Esophagus squamous epithelium (tissue), 5 donors: ENCODE data around the gene NDUFA13. TPM values are rescaled to one million over a fixed set of nuclear protein-coding genes. Genes with fewer than 3 reads are reported as not detected.
"Not testable (repeated sequence)": the region's sequence is repeated elsewhere in the genome, so short reads cannot be mapped to it uniquely, and the experiment has no call there.

Source experiments
- DNase-seq: peaks from one replicate; lab custom pipeline; 2025; lab: John Stamatoyannopoulos, UW
- H3K27ac ChIP-seq, 4 donors: fragments of 200-600 bp; sonication (generic); one replicate each; pipeline ENCODE4 v1.5.1; 2016 to 2019; ENCODE audit warnings: mild to moderate bottlenecking in 1 of 4
- H3K27me3 ChIP-seq, 4 donors: fragments of 200-600 bp; sonication (generic); 1 replicate in 3 of 4; 2 replicates in 1 of 4; pipeline versions ENCODE4 v1.5.1 to v1.6.0; 2017 to 2021; ENCODE audit warnings: antibody characterized with exemption in 1 of 4
- H3K36me3 ChIP-seq, 3 donors: fragments of 200-600 bp; sonication (generic); one replicate each; pipeline ENCODE4 v1.5.1; 2016 to 2019
- H3K4me1 ChIP-seq, 3 donors: fragments of 200-600 bp; sonication (generic); one replicate each; pipeline ENCODE4 v1.5.1; 2017 to 2019
- H3K4me3 ChIP-seq, 4 donors: fragments of 200-600 bp; sonication (generic); 1 replicate in 3 of 4; 2 replicates in 1 of 4; pipeline ENCODE4 v1.5.1; 2016 to 2019; ENCODE audit warnings: mild to moderate bottlenecking in 2 of 4, moderate library complexity in 1 of 4
- H3K9me3 ChIP-seq, 3 donors: fragments of 200-600 bp; sonication (generic); one replicate each; pipeline ENCODE4 v1.5.1; 2016 to 2019
- POLR2A ChIP-seq, 4 donors: fragments of 450-650 bp; IDR thresholded peaks; one replicate each; pipeline ENCODE4 v1.6.1; 2017; ENCODE audit warnings: antibody characterized with exemption in 4 of 4, mild to moderate bottlenecking in 4 of 4, moderate library complexity in 3 of 4
- WGBS, 2 donors: methylation state at CpG; one replicate each; pipeline ENCODE4 v1.1.5; 2018; 5-methylcytosine and 5-hydroxymethylcytosine counted together
- intact Hi-C: fragments of 100-400 bp; cut with DNase I; formaldehyde crosslinking; loops from one replicate; pipeline ENCODE4 v1.15.0; 2022
- total RNA-seq, 4 donors: library from RNA; depleted of rRNA; stranded (reverse); fragments of >200 nt; gene quantifications; one replicate each; pipeline ENCODE4 v1.1.0, GENCODE V29; 2016
- TF ChIP-seq, protein P1 (sequence below), 6 experiments: fragments of 450-650 bp in 4 of 6; fragments of 200-600 bp in 2 of 6; sonication (generic) in 2 of 6; IDR thresholded peaks; one replicate each; pipeline ENCODE4 v1.5.1; 2016 to 2019; ENCODE audit warnings: antibody characterized with exemption in 6 of 6, mild to moderate bottlenecking in 4 of 6, moderate library complexity in 4 of 6
- donor health status: DM: yes; HTN: yes; CAD: no.

NDUFA13 gene
- 10 to 100 TPM; 44.6 to 88.7 (median 56.0) TPM for total RNA-seq

DNA sequence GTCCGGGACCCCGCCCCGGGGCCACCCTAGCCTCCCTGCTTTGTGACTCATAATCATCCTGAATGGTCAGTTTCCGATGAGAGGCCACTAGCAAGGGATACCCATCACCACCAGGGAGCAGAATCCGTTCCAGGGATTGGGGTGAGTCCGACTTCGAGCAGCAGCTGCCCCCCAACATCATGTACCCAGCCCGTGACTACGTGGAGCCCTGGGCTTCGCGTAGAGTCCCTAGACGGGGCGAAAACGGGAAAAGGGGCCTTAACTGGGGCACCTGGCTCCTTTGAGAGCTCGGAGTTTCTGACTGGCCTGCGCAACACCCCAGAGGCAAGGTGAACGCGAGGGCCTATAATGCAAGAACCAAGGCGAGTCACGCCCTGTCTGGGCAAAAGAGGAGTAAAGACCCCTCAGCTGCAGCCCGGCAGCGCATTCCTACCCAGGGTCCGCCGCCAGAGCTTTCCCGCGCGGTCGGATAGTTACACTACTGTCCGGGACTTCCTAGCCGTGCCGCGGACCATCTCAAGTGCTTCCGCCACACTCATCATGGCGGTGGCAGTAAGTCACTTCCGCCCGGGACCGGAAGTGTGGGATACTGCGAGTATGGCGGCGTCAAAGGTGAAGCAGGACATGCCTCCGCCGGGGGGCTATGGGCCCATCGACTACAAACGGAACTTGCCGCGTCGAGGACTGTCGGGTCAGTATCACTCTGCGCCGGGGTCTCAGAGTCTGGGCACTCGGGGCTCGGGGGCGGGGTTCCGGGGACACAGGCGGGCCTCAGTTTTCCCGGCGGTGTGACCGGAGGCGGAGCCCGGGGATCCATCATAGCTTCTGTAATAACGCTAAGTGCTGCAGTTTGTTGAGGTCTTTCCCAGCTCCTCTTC lies at the start of gene NDUFA13:
NDUFA13 (plus strand) TSS at position 584 of the 878 bp plus-strand sequence; CDS start at position 598, 14 bp downstream.
- intact Hi-C loops = no loop called here
- peak within 1 kb of the TSS; percentile 67 to 88 (median 82) for H3K4me3 ChIP-seq
- H3K27me3 ChIP-seq = no peaks in the 10 kb centered on the region
- H3K9me3 ChIP-seq = no peaks in the 10 kb centered on the region
- H3K27ac ChIP-seq = peak within 1 kb of the TSS; percentile 88 to 93 (median 90)
- TF ChIP-seq, protein P1, sequence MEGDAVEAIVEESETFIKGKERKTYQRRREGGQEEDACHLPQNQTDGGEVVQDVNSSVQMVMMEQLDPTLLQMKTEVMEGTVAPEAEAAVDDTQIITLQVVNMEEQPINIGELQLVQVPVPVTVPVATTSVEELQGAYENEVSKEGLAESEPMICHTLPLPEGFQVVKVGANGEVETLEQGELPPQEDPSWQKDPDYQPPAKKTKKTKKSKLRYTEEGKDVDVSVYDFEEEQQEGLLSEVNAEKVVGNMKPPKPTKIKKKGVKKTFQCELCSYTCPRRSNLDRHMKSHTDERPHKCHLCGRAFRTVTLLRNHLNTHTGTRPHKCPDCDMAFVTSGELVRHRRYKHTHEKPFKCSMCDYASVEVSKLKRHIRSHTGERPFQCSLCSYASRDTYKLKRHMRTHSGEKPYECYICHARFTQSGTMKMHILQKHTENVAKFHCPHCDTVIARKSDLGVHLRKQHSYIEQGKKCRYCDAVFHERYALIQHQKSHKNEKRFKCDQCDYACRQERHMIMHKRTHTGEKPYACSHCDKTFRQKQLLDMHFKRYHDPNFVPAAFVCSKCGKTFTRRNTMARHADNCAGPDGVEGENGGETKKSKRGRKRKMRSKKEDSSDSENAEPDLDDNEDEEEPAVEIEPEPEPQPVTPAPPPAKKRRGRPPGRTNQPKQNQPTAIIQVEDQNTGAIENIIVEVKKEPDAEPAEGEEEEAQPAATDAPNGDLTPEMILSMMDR (IDR thresholded peaks at IDR 0.05) = peak in 2 of 6 experiments; percentile 3 to 20
- peak in 3 of 4 donors; percentile 9 to 69 (median 44) for TF ChIP-seq POLR2A (IDR thresholded peaks at IDR 0.05)
- H3K4me1 ChIP-seq = peaks cover 18 to 58% (median 28%) of the 10 kb centered on the region in 3 donors
- WGBS, 2 donors = 6% methylated on average over 32 to 34 of the region's 61 CpGs
- H3K36me3 ChIP-seq = peaks cover 0 to 20% (median 13%) of the 10 kb centered on the region in 3 donors
- peak; percentile 54 for DNase-seq

DNA sequence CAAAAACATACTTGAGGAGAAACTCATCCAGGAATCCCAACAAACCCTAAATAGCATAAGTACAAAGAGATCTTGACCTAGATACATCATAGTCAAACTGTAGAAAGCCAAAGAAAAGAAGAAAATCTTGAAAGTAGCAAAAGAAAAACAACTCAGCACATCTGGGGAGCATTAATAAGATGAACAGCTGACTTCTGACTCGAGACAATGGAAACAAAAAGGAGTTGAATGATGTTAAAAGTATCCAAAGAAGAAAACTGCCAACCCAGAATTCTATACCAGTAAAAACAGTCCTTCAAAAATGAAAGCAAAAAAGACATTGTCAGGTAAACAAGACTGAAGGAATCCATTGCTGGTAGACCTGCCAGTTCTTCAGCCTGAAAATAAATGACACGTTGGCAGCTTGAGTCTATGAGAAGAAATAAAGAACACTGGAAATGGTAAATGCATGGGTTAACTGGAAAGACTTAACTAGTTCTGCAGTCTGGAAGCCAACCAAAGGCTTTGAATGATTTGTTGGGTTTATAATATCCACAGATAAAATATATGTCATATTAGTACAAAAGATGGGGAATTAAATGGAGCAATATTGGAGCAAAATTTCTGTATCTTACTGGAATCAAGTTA lies 47.5 kb upstream of the NDUFA13 start:
- no peak overlapping the region for H3K27ac ChIP-seq
- intact Hi-C loops = loop anchor here (10.0 kb wide), 1 partner anchor 54 kb away; no protein-coding TSS in a partner anchor
- no peak for TF ChIP-seq POLR2A (IDR thresholded peaks at IDR 0.05)
- TF ChIP-seq, protein P1 (IDR thresholded peaks at IDR 0.05) = no peak
- peaks cover 15 to 30% (median 20%) of the 10 kb centered on the region in 3 donors for H3K4me1 ChIP-seq
- H3K27me3 ChIP-seq = no peaks in the 10 kb centered on the region
- H3K9me3 ChIP-seq = peaks cover 0 to 23% (median 18%) of the 10 kb centered on the region in 3 donors
- DNase-seq = no peak
- no peak overlapping the region for H3K4me3 ChIP-seq
- 79 to 86% methylated on average over 2 of the region's 2 CpGs for WGBS, 2 donors
- H3K36me3 ChIP-seq = peaks cover 0 to 59% (median 13%) of the 10 kb centered on the region in 3 donors

- 68 to 80% methylated on average over 3 of the region's 3 CpGs for WGBS, 2 donors
- Histone ChIP-seq H3K9me3 (peaks cover 0 to 23% (median 18%) of the 10 kb centered on the region in 3 donors), H3K27ac (no peak overlapping the region), H3K27me3 (no peaks in the 10 kb centered on the region), H3K36me3 (peaks cover 0 to 68% (median 11%) of the 10 kb centered on the region in 3 donors), H3K4me3 (no peak overlapping the region), H3K4me1 (peaks cover 0 to 31% (median 14%) of the 10 kb centered on the region in 3 donors)
- TF ChIP-seq, protein P1 (IDR thresholded peaks at IDR 0.05) = no peak
- no peak for TF ChIP-seq POLR2A (IDR thresholded peaks at IDR 0.05)
- no peak for DNase-seq
- intact Hi-C loops = no loop called here
These were observed 45.4 kb upstream of the NDUFA13 start for GRCh38 chr19:19470579-19470978.

DNA sequence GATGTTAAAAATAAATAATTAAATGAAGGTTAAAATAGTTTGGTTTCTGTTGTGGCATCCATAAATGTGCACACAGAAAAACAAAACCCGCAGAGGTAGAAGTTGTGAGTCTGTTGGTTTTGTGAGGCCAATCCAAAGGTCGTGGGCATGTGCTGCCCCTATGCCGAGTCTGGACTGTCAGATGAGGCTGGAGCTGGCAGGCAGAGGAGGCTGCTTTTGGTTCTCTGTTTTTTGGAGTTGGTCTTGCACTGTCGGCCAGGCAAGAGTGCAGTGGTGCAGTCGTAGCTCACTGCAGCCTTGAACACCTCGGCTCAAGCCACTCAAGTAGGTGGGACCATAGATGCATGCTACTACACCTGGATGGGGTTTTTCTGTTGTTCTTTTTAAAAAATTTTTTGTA lies 44.3 kb upstream of the NDUFA13 start:
- no peak for TF ChIP-seq POLR2A (IDR thresholded peaks at IDR 0.05)
- TF ChIP-seq, protein P1 (IDR thresholded peaks at IDR 0.05) = no peak
- DNase-seq = no peak
- peaks cover 0 to 67% (median 2%) of the 10 kb centered on the region in 3 donors for H3K36me3 ChIP-seq
- intact Hi-C loops = no loop called here
- peaks cover 0 to 23% (median 18%) of the 10 kb centered on the region in 3 donors for H3K9me3 ChIP-seq
- no peak overlapping the region for H3K4me3 ChIP-seq
- 80 to 90% methylated on average over 6 of the region's 6 CpGs for WGBS, 2 donors
- H3K27ac ChIP-seq = peak overlapping the region in 1 of 4 donors; percentile 11
- H3K27me3 ChIP-seq = no peaks in the 10 kb centered on the region
- peaks cover 0 to 41% (median 15%) of the 10 kb centered on the region in 3 donors for H3K4me1 ChIP-seq

DNA sequence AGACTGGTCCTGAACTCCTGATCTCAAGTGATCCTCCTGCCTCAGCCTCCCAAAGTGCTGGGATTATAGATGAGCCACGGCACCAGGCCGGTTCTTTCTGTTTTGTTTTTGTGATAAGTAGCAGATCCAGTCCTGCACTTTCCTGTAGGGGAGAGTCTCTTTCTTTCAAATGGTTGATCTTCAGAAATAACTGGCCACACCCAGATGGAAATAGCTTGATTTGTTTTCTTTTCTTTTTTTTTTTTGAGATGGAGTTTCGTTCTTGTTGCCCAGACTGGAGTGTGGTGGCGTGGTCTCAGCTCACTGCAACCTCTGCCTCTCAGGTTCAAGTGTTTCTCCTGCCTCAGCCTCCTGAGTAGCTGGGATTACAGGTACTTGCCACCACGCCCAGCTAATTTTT lies 43.9 kb upstream of the NDUFA13 start:
- peak overlapping the region in 2 of 4 donors; percentile 11 to 23 for H3K27ac ChIP-seq
- intact Hi-C loops, DNase-seq, H3K27me3 ChIP-seq, H3K4me3 ChIP-seq: not testable (repeated sequence)
- peaks cover 0 to 21% (median 18%) of the 10 kb centered on the region in 3 donors for H3K9me3 ChIP-seq
- peaks cover 0 to 66% (median 0%) of the 10 kb centered on the region in 3 donors for H3K36me3 ChIP-seq
- H3K4me1 ChIP-seq = peaks cover 0 to 42% (median 15%) of the 10 kb centered on the region in 3 donors
- WGBS, 2 donors = 54 to 59% methylated on average over 5 of the region's 5 CpGs
